HG03575 (cell line): Measurements from ENCODE around the gene GPR137C.
"Not testable (repeated sequence)": the region's sequence is repeated elsewhere in the genome, so short reads cannot be mapped to it uniquely, and the experiment has no call there.

Experiments used
- ATAC-seq: cut with Tn5 transposase; IDR thresholded peaks from one replicate; pipeline ENCODE4 v1.9.1; 2021; ENCODE audit not compliant: unreplicated experiment, insufficient number of reproducible peaks, low FRiP score; ENCODE audit errors: extremely low read depth

GPR137C gene

DNA sequence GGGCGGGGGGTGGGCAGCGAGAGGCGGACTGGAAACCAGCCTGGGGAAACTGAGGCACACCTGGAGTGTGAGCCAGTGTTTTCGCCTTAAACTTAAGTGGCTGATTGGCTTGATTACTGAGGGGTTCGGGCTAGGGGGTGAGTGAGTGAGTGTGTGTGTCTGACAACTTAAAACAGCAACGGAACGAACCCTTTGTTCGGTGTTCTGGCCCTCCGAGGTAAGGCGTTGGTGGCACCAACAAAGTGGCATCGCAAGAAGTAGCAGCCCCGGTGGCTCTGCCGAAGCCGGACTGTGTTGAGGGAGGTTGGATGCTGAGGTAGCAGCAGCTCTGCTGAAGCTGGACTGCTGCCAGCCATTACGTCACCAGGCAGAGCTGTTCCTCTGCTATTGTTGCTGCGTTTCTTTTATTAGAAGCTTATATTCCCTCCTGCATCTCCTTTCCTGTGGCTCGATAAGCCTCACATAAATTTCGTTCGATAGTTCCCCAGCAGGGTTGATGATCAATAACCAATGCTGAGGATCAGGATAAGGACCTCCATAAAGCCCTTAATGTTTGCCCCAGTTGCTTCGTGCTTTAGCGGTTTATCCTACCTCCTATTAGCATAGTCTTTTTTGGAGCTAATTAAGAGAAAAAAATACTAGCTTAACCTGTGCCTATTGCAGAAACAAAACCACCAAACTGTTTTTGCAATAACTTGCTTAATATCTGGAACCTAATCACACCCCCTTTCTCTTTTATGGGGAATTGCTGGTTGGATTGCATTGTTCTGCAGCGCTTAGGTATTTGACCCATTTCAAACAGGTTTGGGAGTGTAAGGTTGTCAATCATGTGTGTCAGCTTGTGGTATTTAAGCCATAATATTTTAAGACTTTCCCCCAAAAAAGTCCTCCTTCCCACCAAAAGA lies 1.3 kb downstream of the GPR137C start:
- no peak for ATAC-seq

- ATAC-seq: no peak
These were observed 6.1 kb downstream of the GPR137C start for GRCh38 chr14:52558688-52559087.

- no peak for ATAC-seq
These were observed 10.5 kb downstream of the GPR137C start for GRCh38 chr14:52563120-52563519.

GRCh38 chr14:52568454-52568853 lies 15.8 kb downstream of the GPR137C start:
- not testable (repeated sequence) for ATAC-seq

- ATAC-seq: no peak
These were observed 23.2 kb downstream of the GPR137C start for GRCh38 chr14:52575858-52576257.

DNA sequence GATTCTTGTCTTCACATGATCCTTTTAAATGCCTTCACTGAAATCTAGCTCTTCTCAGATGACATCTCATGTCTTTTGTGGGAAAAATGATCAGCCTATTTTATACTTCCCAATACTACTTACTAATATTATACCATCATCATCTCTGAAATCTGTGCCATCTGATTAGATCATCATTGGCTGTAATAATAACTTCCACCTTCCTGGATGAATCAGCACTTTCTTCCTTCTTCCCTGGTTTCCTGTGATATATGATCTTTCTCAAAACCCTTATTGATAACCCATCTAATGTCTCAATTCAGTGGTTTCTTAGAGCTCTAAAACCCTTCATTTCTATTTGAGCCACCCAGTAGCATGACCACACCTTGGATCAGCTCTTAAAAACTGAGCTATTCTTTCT lies 30.9 kb downstream of the GPR137C start:
- no peak for ATAC-seq

DNA sequence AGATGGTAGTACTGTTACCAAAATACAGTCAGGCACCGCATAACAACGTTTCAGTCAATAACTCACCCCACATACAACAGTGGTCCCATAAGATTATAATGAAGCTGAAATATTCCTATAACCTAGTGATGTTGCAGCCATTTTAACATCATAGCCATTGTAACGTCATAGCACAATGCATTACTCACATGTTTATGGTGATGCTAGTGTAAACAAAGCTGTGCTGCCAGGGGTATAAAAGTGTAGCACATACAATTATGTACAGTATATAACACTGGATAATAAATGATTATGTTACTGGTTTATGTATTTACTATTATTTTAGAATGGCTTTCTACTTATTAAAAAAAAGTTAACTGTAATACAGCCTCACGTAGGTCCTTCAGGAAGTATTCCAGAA lies 37.0 kb downstream of the GPR137C start:
- no peak for ATAC-seq

DNA sequence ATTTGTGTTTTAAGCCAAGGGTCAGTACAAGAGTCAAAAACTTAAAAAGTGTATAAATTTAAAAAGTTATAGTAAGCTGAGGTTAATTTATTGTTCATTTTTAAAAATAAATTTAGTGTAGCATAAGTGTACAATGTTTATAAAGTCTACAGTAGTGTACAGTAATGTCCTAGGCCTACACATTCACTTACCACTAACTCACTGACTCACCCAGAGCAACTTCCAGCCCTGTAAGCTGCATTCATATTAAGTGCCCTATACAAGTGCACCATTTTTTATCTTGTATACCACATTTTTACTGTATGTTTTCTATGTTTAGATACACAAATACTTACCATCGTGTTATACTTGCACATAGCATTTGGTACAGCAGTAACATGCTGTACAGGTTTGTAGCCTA lies 37.7 kb downstream of the GPR137C start:
- no peak for ATAC-seq

- no peak for ATAC-seq
These were observed 43.7 kb downstream of the GPR137C start for GRCh38 chr14:52596320-52596719.

GRCh38 chr14:52596861-52597260 lies 44.2 kb downstream of the GPR137C start:
- ATAC-seq: no peak

DNA sequence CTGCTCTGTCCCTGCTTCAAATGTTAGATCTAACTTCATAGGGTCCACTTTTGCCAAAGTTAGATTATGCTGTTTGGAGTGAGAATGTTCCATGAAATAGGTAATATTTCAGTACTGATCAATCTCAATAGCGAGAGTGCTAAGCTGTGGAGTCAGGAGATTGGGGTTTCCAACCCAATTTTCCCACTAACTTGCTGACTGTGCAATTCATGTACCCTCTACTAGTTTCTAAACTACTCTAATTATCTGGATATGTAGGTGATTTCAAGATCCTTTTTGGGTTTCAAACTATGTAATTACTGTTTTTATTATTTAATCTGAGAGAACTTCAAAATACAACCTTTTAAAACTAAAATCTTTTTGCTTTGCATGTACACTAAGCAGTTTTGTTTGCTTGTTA lies 45.9 kb downstream of the GPR137C start:
- no peak for ATAC-seq

- ATAC-seq: no peak
These were observed 47.3 kb downstream of the GPR137C start for GRCh38 chr14:52599974-52600373.

- no peak for ATAC-seq
These were observed 49.5 kb downstream of the GPR137C start for GRCh38 chr14:52602131-52602530.

- no peak for ATAC-seq
These were observed 54.4 kb downstream of the GPR137C start for GRCh38 chr14:52607061-52607460.

- ATAC-seq: no peak
These were observed 56.9 kb downstream of the GPR137C start for GRCh38 chr14:52609445-52610044.

GRCh38 chr14:52610187-52610586 lies 57.6 kb downstream of the GPR137C start:
- ATAC-seq: no peak

GRCh38 chr14:52618602-52619001 lies 66.0 kb downstream of the GPR137C start:
- ATAC-seq: no peak

- ATAC-seq: no peak
These were observed 67.1 kb downstream of the GPR137C start for GRCh38 chr14:52619687-52620086.

DNA sequence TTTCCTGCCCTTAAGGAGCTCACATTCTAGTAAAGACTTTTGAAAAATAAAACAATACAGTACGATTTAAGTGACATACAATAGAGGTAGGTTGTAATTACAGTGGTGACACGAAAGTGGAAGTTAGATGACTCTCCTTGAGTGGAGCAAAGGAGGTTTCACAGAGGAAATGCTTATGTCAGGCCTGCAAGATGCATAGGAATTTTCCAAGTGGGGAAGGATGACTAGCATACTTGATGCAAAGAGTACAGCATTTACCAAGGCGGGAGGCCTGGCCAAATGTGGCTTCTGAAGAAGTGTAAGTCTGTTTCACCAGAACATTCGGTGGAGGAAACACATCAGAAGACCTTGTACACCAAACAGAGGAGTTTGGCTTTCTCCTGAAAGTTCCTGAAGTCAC lies 87.5 kb downstream of the GPR137C start:
- ATAC-seq: no peak

DNA sequence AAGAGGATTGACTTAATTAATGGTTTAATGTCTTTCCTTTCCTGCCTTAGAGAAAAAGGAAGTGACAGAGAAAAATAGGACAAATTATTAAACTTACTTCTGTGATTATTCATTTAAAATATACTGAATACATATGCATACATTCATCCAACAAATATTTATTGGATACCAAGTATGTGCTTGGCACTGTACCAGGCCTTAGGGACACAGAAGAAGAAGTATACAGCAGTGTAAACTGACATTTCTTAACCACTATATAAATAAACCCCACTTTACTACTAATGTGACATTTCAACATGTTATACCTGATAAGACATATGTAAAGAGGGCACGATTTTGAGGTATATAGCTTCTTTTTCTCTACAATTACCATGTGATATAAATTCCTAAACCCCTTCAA lies 89.1 kb downstream of the GPR137C start:
- no peak for ATAC-seq
